ENCODE data around the gene DNAH7.

DNAH7 gene

GRCh38 chr2:195984923-195985726 is 83.5 kb downstream of the DNAH7 start:
- FAIRE-seq (no peak), DNase-seq (ENCODE audit: insufficient read length, low spot score) (no peak)
- no peak for TF ChIP-seq CTCF (IDR thresholded peaks at IDR 0.05; ENCODE audit: insufficient read depth, missing control alignments)

DNA sequence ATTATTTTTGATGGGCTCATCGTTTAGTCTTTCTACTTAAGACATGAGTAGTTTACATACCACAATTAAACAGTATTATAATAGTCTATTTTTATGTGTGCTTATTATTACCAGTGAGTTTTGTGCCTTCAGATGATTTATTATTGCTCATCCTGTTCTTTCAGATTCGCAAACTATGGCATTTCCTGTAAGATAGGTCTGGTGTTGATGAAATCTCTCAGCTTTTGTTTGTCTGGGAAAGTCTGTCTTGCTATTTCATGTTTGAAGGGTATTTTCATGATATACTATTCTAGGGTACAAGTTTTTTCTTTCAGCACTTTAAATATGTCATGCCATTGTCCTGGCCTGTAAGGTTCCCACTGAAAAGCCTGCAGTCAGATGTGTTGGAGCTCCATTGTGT is 101.3 kb downstream of the DNAH7 start:
- no peak for TF ChIP-seq CTCF (IDR thresholded peaks at IDR 0.05; ENCODE audit: insufficient read depth, missing control alignments)

DNA sequence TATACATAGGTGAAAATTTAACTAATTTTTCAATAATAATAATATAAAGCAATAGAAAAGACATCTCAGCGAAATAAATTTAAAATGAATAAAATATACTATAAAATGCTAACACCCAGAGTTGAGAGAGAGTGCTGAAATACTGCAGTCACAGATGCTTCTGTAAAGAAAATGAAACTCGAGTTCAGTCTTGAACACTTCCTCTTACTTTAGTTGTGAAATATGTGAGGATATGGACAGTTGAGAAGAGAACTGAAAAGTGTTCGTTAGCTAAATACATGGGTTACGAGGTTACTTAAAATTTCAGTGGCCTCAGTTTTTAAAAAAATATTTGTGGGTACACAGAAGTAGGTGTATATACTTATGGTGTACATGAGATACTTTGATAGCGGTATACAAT is 106.8 kb downstream of the DNAH7 start:
- FAIRE-seq (no peak), DNase-seq (ENCODE audit: insufficient read length, low spot score) (no peak)
- no peak for TF ChIP-seq CTCF (IDR thresholded peaks at IDR 0.05; ENCODE audit: insufficient read depth, missing control alignments)

More for the DNA sequence above, 101.3 kb downstream of the DNAH7 start:
- FAIRE-seq (no peak), DNase-seq (ENCODE audit: insufficient read length, low spot score) (no peak)

DNA sequence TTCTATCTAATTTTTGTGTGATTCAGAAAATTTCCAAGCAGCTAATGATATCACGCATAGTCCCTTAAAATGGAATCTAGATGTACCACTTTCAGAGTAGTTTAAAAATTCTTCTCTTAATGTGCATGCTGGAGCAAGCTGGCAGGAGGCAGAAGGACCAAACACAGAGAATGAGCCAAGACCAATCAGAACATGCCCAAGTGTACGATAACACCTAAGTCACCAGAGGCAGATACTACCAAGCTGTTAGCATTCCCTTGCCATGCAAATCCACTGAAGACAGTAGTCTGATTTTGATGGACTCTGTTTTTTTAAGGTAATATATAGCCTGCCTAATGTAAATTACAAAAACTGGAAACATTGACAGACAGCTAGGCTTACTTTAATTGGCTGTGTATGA is 109.3 kb downstream of the DNAH7 start:
- FAIRE-seq (no peak), DNase-seq (ENCODE audit: insufficient read length, low spot score) (no peak)
- no peak for TF ChIP-seq CTCF (IDR thresholded peaks at IDR 0.05; ENCODE audit: insufficient read depth, missing control alignments)

DNA sequence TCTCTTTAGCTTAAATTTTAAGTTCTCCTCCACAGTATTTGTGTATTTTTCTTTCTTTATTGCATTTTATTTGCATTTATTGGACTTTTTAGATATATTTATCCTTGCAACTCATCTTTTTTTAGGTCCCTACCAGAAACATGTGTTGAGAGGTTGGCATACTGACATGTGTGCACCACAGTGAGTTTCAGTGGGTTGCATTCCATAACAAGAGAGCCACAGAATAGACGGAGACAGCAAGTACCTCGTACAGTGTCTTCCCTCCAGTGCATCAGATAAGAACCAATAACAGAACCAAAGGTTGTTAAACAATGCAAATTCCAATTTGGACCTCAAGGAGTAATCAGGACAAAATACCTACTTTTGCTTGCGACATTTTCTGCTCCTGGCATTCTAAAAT is 111.9 kb downstream of the DNAH7 start:
- FAIRE-seq (no peak), DNase-seq (ENCODE audit: insufficient read length, low spot score) (no peak)
- no peak for TF ChIP-seq CTCF (IDR thresholded peaks at IDR 0.05; ENCODE audit: insufficient read depth, missing control alignments)

- FAIRE-seq (no peak), DNase-seq (ENCODE audit: insufficient read length, low spot score) (no peak)
- TF ChIP-seq CTCF (IDR thresholded peaks at IDR 0.05; ENCODE audit: insufficient read depth, missing control alignments): no peak
These were observed 123.6 kb downstream of the DNAH7 start for GRCh38 chr2:195945056-195945455.

DNA sequence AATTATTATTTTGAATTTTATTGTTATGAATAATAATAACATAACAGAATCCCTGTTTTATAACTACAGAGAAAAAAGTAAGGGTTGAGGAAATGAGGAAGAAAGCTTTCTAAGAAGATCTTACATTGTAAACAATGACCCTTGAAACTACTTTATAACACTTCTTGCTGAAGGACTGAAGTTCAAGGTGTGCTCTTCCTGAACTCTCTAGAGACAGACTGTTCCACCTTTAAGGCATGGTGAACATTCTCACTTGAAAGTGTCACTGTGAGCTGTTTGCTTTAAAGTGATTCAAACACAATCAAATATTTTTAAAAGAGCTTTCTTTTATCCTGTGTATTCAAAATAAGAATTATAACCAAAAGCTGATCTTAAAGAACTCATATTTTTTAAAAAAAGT is 131.5 kb downstream of the DNAH7 start:
- TF ChIP-seq CTCF (IDR thresholded peaks at IDR 0.05; ENCODE audit: insufficient read depth, missing control alignments): no peak

More for the DNA sequence above, 131.5 kb downstream of the DNAH7 start:
- FAIRE-seq: no peak
- DNase-seq (ENCODE audit: insufficient read length, low spot score): no peak
